H1 (cell line): Measurements from ENCODE around the gene SAXO1. TPM values are rescaled to one million over a fixed set of nuclear protein-coding genes. Genes with fewer than 3 reads are reported as not detected.

Experiments used
- CTCF ChIA-PET: fragments of 300-600 bp; sonication (Branson Sonifier 250); formaldehyde crosslinking; loops from one replicate; lab custom pipeline; 2021; ENCODE audit not compliant: partially characterized antibody; lab: Charles Lee
- POLR2A ChIA-PET: fragments of 300-600 bp; sonication (Branson Sonifier 250); formaldehyde crosslinking; loops from one replicate; lab custom pipeline; 2021; ENCODE audit warnings: inconsistent platforms; ENCODE audit not compliant: partially characterized antibody; lab: Charles Lee
- DNase-seq, 2 experiments: peaks; one replicate each; pipeline versions ENCODE4 v3.0.0 to v3.0.0-alpha.2; 2010 to 2022; ENCODE audit warnings: low spot score in 2 of 2, low read depth in 1 of 2, mixed read lengths in 1 of 2
- FAIRE-seq: peaks from 2 replicates; lab custom pipeline; 2011; peaks lifted over from hg19 to GRCh38; lab: Jason Lieb, UNC
- H2AFZ ChIP-seq: 2 replicates; pipeline ENCODE4 v1.8.1; 2012; ENCODE audit warnings: low read length, inconsistent platforms
- H2AK5ac ChIP-seq: 2 replicates; pipeline ENCODE4 v1.6.1; 2013; ENCODE audit warnings: low read depth, low read length
- H2BK120ac ChIP-seq: replicated peaks from 2 replicates; pipeline ENCODE3; 2013; ENCODE audit warnings: low read depth, low read length, inconsistent platforms
- H2BK12ac ChIP-seq: 2 replicates; pipeline ENCODE4 v1.6.1; 2013; ENCODE audit warnings: low read depth, low read length
- H2BK15ac ChIP-seq: 2 replicates; pipeline ENCODE4 v1.6.1; 2013; ENCODE audit warnings: low read length
- H2BK20ac ChIP-seq: 2 replicates; pipeline ENCODE4 v1.6.1; 2013; ENCODE audit warnings: low read length
- H2BK5ac ChIP-seq: 2 replicates; pipeline ENCODE4 v1.6.1; 2013; ENCODE audit warnings: low read depth, low read length
- H3K14ac ChIP-seq: 2 replicates; pipeline ENCODE4 v1.6.1; 2013; ENCODE audit warnings: inconsistent platforms; ENCODE audit not compliant: insufficient read length
- H3K18ac ChIP-seq: 2 replicates; pipeline ENCODE4 v1.6.1; 2013; ENCODE audit warnings: low read length; ENCODE audit errors: extremely low read depth
- H3K23ac ChIP-seq: 2 replicates; pipeline ENCODE4 v1.6.1; 2013; ENCODE audit warnings: inconsistent platforms; ENCODE audit not compliant: insufficient read length
- H3K23me2 ChIP-seq: 2 replicates; pipeline ENCODE4 v1.6.1; 2013; ENCODE audit warnings: low read depth, low read length
- H3K27ac ChIP-seq: 2 replicates; pipeline ENCODE4 v1.6.1; 2011; ENCODE audit warnings: low read depth, low read length, inconsistent platforms
- H3K27me3 ChIP-seq, 4 experiments: replicated peaks in 1 of 4; 1 replicate in 1 of 4; 2 replicates in 3 of 4; pipeline versions ENCODE4 v1.6.1 to v1.8.1; 2011 to 2013; ENCODE audit warnings: low read length in 3 of 4, mild to moderate bottlenecking in 3 of 4, inconsistent platforms in 2 of 4, mixed read lengths in 2 of 4, moderate library complexity in 1 of 4; ENCODE audit not compliant: control insufficient read depth in 3 of 4, insufficient read depth in 3 of 4; ENCODE audit errors: extremely low read depth in 1 of 4
- H3K36me3 ChIP-seq, 4 experiments: 2 replicates each; pipeline versions ENCODE4 v1.6.1 to v1.8.1; 2011 to 2013; ENCODE audit warnings: mild to moderate bottlenecking in 4 of 4, low read length in 3 of 4, moderate library complexity in 2 of 4, control low read depth in 1 of 4, inconsistent platforms in 1 of 4; ENCODE audit not compliant: insufficient read depth in 4 of 4, control insufficient read depth in 2 of 4
- H3K4ac ChIP-seq: replicated peaks from 2 replicates; pipeline ENCODE3; 2013; ENCODE audit warnings: low read length, low read depth, mixed read lengths, inconsistent platforms; ENCODE audit not compliant: insufficient read length
- H3K4me1 ChIP-seq, 4 experiments: replicated peaks in 1 of 4; 1 replicate in 1 of 4; 2 replicates in 3 of 4; pipeline versions ENCODE4 v1.6.1 to v1.8.1; 2011 to 2013; ENCODE audit warnings: low read length in 3 of 4, inconsistent platforms in 2 of 4, mixed read lengths in 1 of 4; ENCODE audit not compliant: insufficient read depth in 4 of 4, control insufficient read depth in 3 of 4
- H3K4me2 ChIP-seq, 2 experiments: 2 replicates each; pipeline versions ENCODE4 v1.6.1 to v1.8.1; 2011 to 2013; ENCODE audit warnings: low read depth in 2 of 2, low read length in 2 of 2, control low read depth in 1 of 2, inconsistent platforms in 1 of 2, mild to moderate bottlenecking in 1 of 2; ENCODE audit not compliant: insufficient read depth in 1 of 2
- H3K4me3 ChIP-seq, 4 experiments: fragments of 200-600, 300-600 bp in 1 of 4; sonication (generic), shearing (Covaris generic), sonication (Bioruptor Twin) in 1 of 4; 2 replicates each; pipeline versions ENCODE4 v1.5.1 to v1.8.1; 2011 to 2016; ENCODE audit warnings: low read length in 4 of 4, low read depth in 3 of 4, control low read depth in 2 of 4, inconsistent platforms in 2 of 4, mild to moderate bottlenecking in 2 of 4, mixed read lengths in 1 of 4, moderate library complexity in 1 of 4; ENCODE audit not compliant: insufficient read depth in 2 of 4; ENCODE audit errors: extremely low read depth in 1 of 4
- H3K56ac ChIP-seq: replicated peaks from 2 replicates; pipeline ENCODE3; 2013; ENCODE audit warnings: low read depth, mild to moderate bottlenecking, mixed read lengths, low read length, inconsistent platforms; ENCODE audit not compliant: insufficient read length
- H3K79me1 ChIP-seq: 2 replicates; pipeline ENCODE4 v1.6.1; 2013; ENCODE audit warnings: low read depth, low read length, control low read depth
- H3K79me2 ChIP-seq, 2 experiments: 2 replicates each; pipeline versions ENCODE4 v1.6.1 to v1.8.1; 2012 to 2013; ENCODE audit warnings: low read length in 2 of 2, mild to moderate bottlenecking in 2 of 2, inconsistent platforms in 1 of 2; ENCODE audit not compliant: insufficient read depth in 2 of 2, control insufficient read depth in 1 of 2
- H3K9ac ChIP-seq, 4 experiments: replicated peaks in 1 of 4; 1 replicate in 1 of 4; 2 replicates in 3 of 4; pipeline versions ENCODE4 v1.6.1 to v1.8.1; 2011 to 2013; ENCODE audit warnings: low read depth in 3 of 4, low read length in 3 of 4, control low read depth in 2 of 4, mild to moderate bottlenecking in 2 of 4, moderate library complexity in 2 of 4, inconsistent platforms in 1 of 4; ENCODE audit errors: extremely low read depth in 1 of 4
- H3K9me3 ChIP-seq, 2 experiments: 2 replicates each; pipeline versions ENCODE4 v1.6.1 to v1.8.1; 2012 to 2013; ENCODE audit warnings: mild to moderate bottlenecking in 2 of 2, moderate library complexity in 2 of 2, control low read depth in 1 of 2, inconsistent platforms in 1 of 2, low read depth in 1 of 2, low read length in 1 of 2, mixed read lengths in 1 of 2; ENCODE audit not compliant: insufficient read depth in 2 of 2
- H4K20me1 ChIP-seq, 2 experiments: replicated peaks in 1 of 2; 2 replicates each; pipeline versions ENCODE3 to v1.8.1; 2011 to 2013; ENCODE audit warnings: inconsistent platforms in 2 of 2, low read length in 2 of 2, mild to moderate bottlenecking in 1 of 2; ENCODE audit not compliant: insufficient read depth in 2 of 2, control insufficient read depth in 1 of 2
- H4K5ac ChIP-seq: 2 replicates; pipeline ENCODE4 v1.6.1; 2013; ENCODE audit warnings: low read length, low read depth, mixed read lengths, inconsistent platforms; ENCODE audit not compliant: insufficient read length
- H4K8ac ChIP-seq: 2 replicates; pipeline ENCODE4 v1.8.0; 2013; ENCODE audit warnings: mild to moderate bottlenecking, moderate library complexity, low read length, inconsistent platforms; ENCODE audit not compliant: insufficient read depth; ENCODE audit errors: extremely low read depth
- H4K91ac ChIP-seq: replicated peaks from 2 replicates; pipeline ENCODE3; 2013; ENCODE audit warnings: low read length, mixed read lengths, inconsistent platforms; ENCODE audit not compliant: insufficient read length
- CBX8 ChIP-seq: fragments of 300-800, 300-1000 bp; sonication (generic); IDR thresholded peaks from 2 replicates; pipeline ENCODE4 v1.7.1; 2016; ENCODE audit warnings: low read depth, low read length, borderline replicate concordance
- EGR1 ChIP-seq: IDR thresholded peaks from 2 replicates; pipeline ENCODE4 v1.6.1; 2011; ENCODE audit warnings: low read depth, low read length, borderline replicate concordance
- JUND ChIP-seq: IDR thresholded peaks from 2 replicates; pipeline ENCODE4 v1.6.1; 2011; ENCODE audit warnings: mild to moderate bottlenecking, improper control_type of control experiment, low read length
- RBBP5 ChIP-seq: IDR thresholded peaks from 2 replicates; pipeline ENCODE4 v1.7.1; 2012; ENCODE audit warnings: low read depth, mild to moderate bottlenecking, inconsistent platforms, low read length, moderate library complexity, borderline replicate concordance
- SIX5 ChIP-seq: IDR thresholded peaks from 2 replicates; pipeline ENCODE4 v1.6.1; 2011; ENCODE audit warnings: mild to moderate bottlenecking, low read depth, low read length
- SP1 ChIP-seq: IDR thresholded peaks from 2 replicates; pipeline ENCODE4 v1.6.1; 2011; ENCODE audit warnings: low read depth, low read length
- SP2 ChIP-seq: IDR thresholded peaks from 2 replicates; pipeline ENCODE4 v1.6.1; 2012; ENCODE audit warnings: mild to moderate bottlenecking, low read length, inconsistent platforms
- TCF12 ChIP-seq: IDR thresholded peaks from 2 replicates; pipeline ENCODE4 v1.6.1; 2011; ENCODE audit warnings: low read depth, mild to moderate bottlenecking, low read length
- USF2 ChIP-seq: IDR thresholded peaks from 2 replicates; pipeline ENCODE4 v1.6.1; 2011; ENCODE audit warnings: low read length, improper control_type of control experiment
- WGBS, 2 experiments: shearing (Covaris generic) in 1 of 2; methylation state at CpG; one replicate each; pipeline versions ENCODE4 v1.1.6 to v1.1.7; 2013 to 2015; ENCODE audit warnings: low lambda C conversion rate in 2 of 2, mixed read lengths in 2 of 2, inconsistent platforms in 1 of 2, low coverage in 1 of 2, missing lambda C conversion rate in 1 of 2; ENCODE audit not compliant: insufficient replicate concordance in 2 of 2, insufficient coverage in 1 of 2, insufficient read length in 1 of 2; ENCODE audit errors: extremely low coverage in 1 of 2, missing lambda C conversion rate in 1 of 2; 5-methylcytosine and 5-hydroxymethylcytosine counted together
- polyA plus RNA-seq, 7 experiments: library from polyadenylated mRNA; depleted of rRNA in 3 of 7; stranded (reverse) in 5 of 7; unstranded in 2 of 7; fragments of >200 nt in 5 of 7; fragments of 200-250 nt in 2 of 7; gene quantifications; 1 replicate in 5 of 7; 2 replicates in 1 of 7; 4 replicates in 1 of 7; pipeline versions ENCODE4 v1.2.1 to v1.2.3, GENCODE V29; 2011 to 2013; ENCODE audit warnings: missing spikeins in 2 of 7, mixed read lengths in 2 of 7
- total RNA-seq: library from RNA; stranded (reverse); fragmentation: NEBNext Ultra II Directional; extraction: Animal tissue kit (Norgen Biotek cat#: 25700); gene quantifications from 2 replicates; pipeline ENCODE4 v1.2.1, GENCODE V29; 2021

Gene SAXO1
- total and polyA plus RNA-seq, 2 of the 8 experiments (the other 6 are each of a cell fraction or from before 2014, with no cell fraction given) = 0.11 to 0.20 TPM

GRCh38 chr9:18971909-18972308 is 61.1 kb downstream of the SAXO1 start:
- FAIRE-seq = no peak
- ChIA-PET POLR2A (no interaction called here), CTCF (interaction anchor here (0.7 kb wide), 1 partner anchor 13 kb away, joined by 3 read pairs; no protein-coding TSS in a partner anchor)
- Histone ChIP-seq H3K18ac (no peak overlapping the region), H4K8ac (no peak overlapping the region), H3K23me2 (no peaks in the 10 kb centered on the region), H4K20me1 (no peaks in the 10 kb centered on the region), H2BK5ac (no peak overlapping the region), H3K9ac (no peak overlapping the region), H3K14ac (no peak overlapping the region), H4K91ac (no peak overlapping the region), H3K36me3 (no peaks in the 10 kb centered on the region), H2AFZ (no peak overlapping the region), H2BK12ac (no peak overlapping the region), H2BK15ac (no peak overlapping the region), H3K56ac (no peak overlapping the region), H3K4me1 (no peaks in the 10 kb centered on the region), H3K79me2 (no peaks in the 10 kb centered on the region), H3K4me2 (no peak overlapping the region), H3K79me1 (no peaks in the 10 kb centered on the region), H4K5ac (no peak overlapping the region), H3K27me3 (no peaks in the 10 kb centered on the region), H3K9me3 (peaks cover 0 to 5% of the 10 kb centered on the region in 2 experiments; a peak in 2 of 4 replicates), H3K27ac (no peak overlapping the region), H2AK5ac (no peak overlapping the region), H3K4ac (no peak overlapping the region), H3K4me3 (no peak overlapping the region), H3K23ac (no peak overlapping the region), H2BK120ac (no peak overlapping the region), H2BK20ac (no peak overlapping the region)
- no peak for TF ChIP-seq TCF12
- no peak for TF ChIP-seq EGR1
- no peak for TF ChIP-seq SP2
- TF ChIP-seq RBBP5 = no peak
- TF ChIP-seq USF2 = no peak
- TF ChIP-seq CBX8 = no peak
- TF ChIP-seq JUND = no peak
- TF ChIP-seq SIX5 = no peak
- TF ChIP-seq SP1 = no peak
- no peak for DNase-seq
- WGBS, 2 experiments = 95% methylated on average over 1 of the region's 1 CpG; no CpG with 5 or more reads in 1 of the 2 experiments
